ENCODE data around the gene RAPGEF4. TPM values are rescaled to one million over a fixed set of nuclear protein-coding genes. Genes with fewer than 3 reads are reported as not detected.

The RAPGEF4 gene
- total and polyA plus RNA-seq, 9 of the 15 experiments (the other 6 are each of a cell fraction or from before 2014, with no cell fraction given), result 0.04 to 0.33 (median 0.13) TPM; not detected in 6

- no peak for TF ChIP-seq REST (IDR thresholded peaks at IDR 0.05; ENCODE audit: borderline replicate concordance)
- TF ChIP-seq REST (CRISPR knock-in tag; IDR thresholded peaks at IDR 0.05; ENCODE audit: low read depth), result no peak
- TF ChIP-seq MIER1 (IDR thresholded peaks at IDR 0.05; ENCODE audit: low read depth), result no peak
- TF ChIP-seq MXD1 (CRISPR knock-in tag; IDR thresholded peaks at IDR 0.05; ENCODE audit: borderline replicate concordance, poor library complexity, severe bottlenecking), result no peak
- TF ChIP-seq HDAC3 (IDR thresholded peaks at IDR 0.05; ENCODE audit: borderline replicate concordance, partially characterized antibody), result no peak
- TF ChIP-seq KHSRP (IDR thresholded peaks at IDR 0.05), result no peak
- TF ChIP-seq ARID4B (CRISPR knock-in tag; IDR thresholded peaks at IDR 0.05), result no peak
- TF ChIP-seq ZNF239 (CRISPR knock-in tag; IDR thresholded peaks at IDR 0.05), result no peak
- TF ChIP-seq ZBTB8A (IDR thresholded peaks at IDR 0.05; ENCODE audit: partially characterized antibody), result no peak
Measured at GRCh38 chr2:173058097-173058496, 322.5 kb downstream of the RAPGEF4 start (continued).

Data from K562 (cell line).